Measurements from ENCODE around the gene SDF4. TPM values are rescaled to one million over a fixed set of nuclear protein-coding genes. Genes with fewer than 3 reads are reported as not detected.
A peak's percentile ranks its signal among the peaks of the same experiment; 100 is the strongest.

The SDF4 gene
- total and polyA plus RNA-seq, 2 of the 13 experiments (the other 11 are each of a cell fraction or from before 2014, with no cell fraction given): 80.8 to 107 TPM

GRCh38 chr1:1185101-1185765 is 46.6 kb downstream of the SDF4 start (continued):
- TF ChIP-seq PATZ1 (CRISPR knock-in tag; IDR thresholded peaks at IDR 0.05) (0 out of 2 replicates have a peak, but pooled peaks have one; percentile 14), SNAPC5 (CRISPR knock-in tag; IDR thresholded peaks at IDR 0.05; ENCODE audit: borderline replicate concordance) (0 out of 2 replicates have a peak, but pooled peaks have one; percentile 30), CSRNP1 (CRISPR knock-in tag; IDR thresholded peaks at IDR 0.05) (0 out of 2 replicates have a peak, but pooled peaks have one; percentile 58), KDM2A (CRISPR knock-in tag; IDR thresholded peaks at IDR 0.05; ENCODE audit: borderline replicate concordance, low read depth) (peak; percentile 25; the same call in 1 of the 2 replicates), SAP130 (CRISPR knock-in tag; IDR thresholded peaks at IDR 0.05; ENCODE audit: low read depth) (0 out of 2 replicates have a peak, but pooled peaks have one; percentile 12)
- TF ChIP-seq, protein P1, sequence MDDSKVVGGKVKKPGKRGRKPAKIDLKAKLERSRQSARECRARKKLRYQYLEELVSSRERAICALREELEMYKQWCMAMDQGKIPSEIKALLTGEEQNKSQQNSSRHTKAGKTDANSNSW (CRISPR knock-in tag; IDR thresholded peaks at IDR 0.05; ENCODE audit: borderline replicate concordance): no peak
- TF ChIP-seq, protein P2, sequence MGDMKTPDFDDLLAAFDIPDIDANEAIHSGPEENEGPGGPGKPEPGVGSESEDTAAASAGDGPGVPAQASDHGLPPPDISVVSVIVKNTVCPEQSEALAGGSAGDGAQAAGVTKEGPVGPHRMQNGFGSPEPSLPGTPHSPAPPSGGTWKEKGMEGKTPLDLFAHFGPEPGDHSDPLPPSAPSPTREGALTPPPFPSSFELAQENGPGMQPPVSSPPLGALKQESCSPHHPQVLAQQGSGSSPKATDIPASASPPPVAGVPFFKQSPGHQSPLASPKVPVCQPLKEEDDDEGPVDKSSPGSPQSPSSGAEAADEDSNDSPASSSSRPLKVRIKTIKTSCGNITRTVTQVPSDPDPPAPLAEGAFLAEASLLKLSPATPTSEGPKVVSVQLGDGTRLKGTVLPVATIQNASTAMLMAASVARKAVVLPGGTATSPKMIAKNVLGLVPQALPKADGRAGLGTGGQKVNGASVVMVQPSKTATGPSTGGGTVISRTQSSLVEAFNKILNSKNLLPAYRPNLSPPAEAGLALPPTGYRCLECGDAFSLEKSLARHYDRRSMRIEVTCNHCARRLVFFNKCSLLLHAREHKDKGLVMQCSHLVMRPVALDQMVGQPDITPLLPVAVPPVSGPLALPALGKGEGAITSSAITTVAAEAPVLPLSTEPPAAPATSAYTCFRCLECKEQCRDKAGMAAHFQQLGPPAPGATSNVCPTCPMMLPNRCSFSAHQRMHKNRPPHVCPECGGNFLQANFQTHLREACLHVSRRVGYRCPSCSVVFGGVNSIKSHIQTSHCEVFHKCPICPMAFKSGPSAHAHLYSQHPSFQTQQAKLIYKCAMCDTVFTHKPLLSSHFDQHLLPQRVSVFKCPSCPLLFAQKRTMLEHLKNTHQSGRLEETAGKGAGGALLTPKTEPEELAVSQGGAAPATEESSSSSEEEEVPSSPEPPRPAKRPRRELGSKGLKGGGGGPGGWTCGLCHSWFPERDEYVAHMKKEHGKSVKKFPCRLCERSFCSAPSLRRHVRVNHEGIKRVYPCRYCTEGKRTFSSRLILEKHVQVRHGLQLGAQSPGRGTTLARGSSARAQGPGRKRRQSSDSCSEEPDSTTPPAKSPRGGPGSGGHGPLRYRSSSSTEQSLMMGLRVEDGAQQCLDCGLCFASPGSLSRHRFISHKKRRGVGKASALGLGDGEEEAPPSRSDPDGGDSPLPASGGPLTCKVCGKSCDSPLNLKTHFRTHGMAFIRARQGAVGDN (CRISPR knock-in tag; IDR thresholded peaks at IDR 0.05): peak; percentile 58
